CD14-positive monocyte (primary cell): ENCODE results near the gene SRRD. TPM values are rescaled to one million over a fixed set of nuclear protein-coding genes. Genes with fewer than 3 reads are reported as not detected.

Experiments used
- DNase-seq, 3 donors: peaks; one replicate each; pipeline ENCODE4 v3.0.0-alpha.2; 2011 to 2022
- H2AFZ ChIP-seq: 2 replicates; pipeline ENCODE4 v1.6.0; 2012; ENCODE audit warnings: mild to moderate bottlenecking, low read depth, low read length, inconsistent platforms; ENCODE audit not compliant: insufficient read depth, poor library complexity, severe bottlenecking
- H3K27ac ChIP-seq, 2 donors: 1 replicate in 1 of 2; 2 replicates in 1 of 2; pipeline ENCODE4 v1.5.1; 2012 to 2013; ENCODE audit warnings: low read length in 2 of 2, control low read depth in 1 of 2, inconsistent platforms in 1 of 2, low read depth in 1 of 2, mild to moderate bottlenecking in 1 of 2
- H3K27me3 ChIP-seq, 2 donors: one replicate each; pipeline versions ENCODE4 v1.6.0 to v1.6.1; 2011 to 2013; ENCODE audit warnings: low read length in 2 of 2; ENCODE audit not compliant: control insufficient read depth in 2 of 2, insufficient read depth in 2 of 2
- H3K36me3 ChIP-seq, 2 donors: replicated peaks in 1 of 2; 1 replicate in 1 of 2; 2 replicates in 1 of 2; pipeline versions ENCODE4 v1.5.1 to v1.6.1; 2012 to 2013; ENCODE audit warnings: low read length in 2 of 2, control low read depth in 1 of 2, inconsistent platforms in 1 of 2, mild to moderate bottlenecking in 1 of 2; ENCODE audit not compliant: insufficient read depth in 2 of 2, control insufficient read depth in 1 of 2
- H3K4me1 ChIP-seq, 2 donors: 1 replicate in 1 of 2; 2 replicates in 1 of 2; pipeline versions ENCODE4 v1.5.1 to v1.6.1; 2012 to 2013; ENCODE audit warnings: low read length in 2 of 2, control low read depth in 1 of 2, inconsistent platforms in 1 of 2, mild to moderate bottlenecking in 1 of 2, moderate library complexity in 1 of 2; ENCODE audit not compliant: insufficient read depth in 2 of 2, control insufficient read depth in 1 of 2
- H3K4me2 ChIP-seq: replicated peaks from 2 replicates; pipeline ENCODE3; 2012; ENCODE audit warnings: low read length, moderate library complexity, mild to moderate bottlenecking; ENCODE audit not compliant: poor library complexity, severe bottlenecking; ENCODE audit errors: extremely low read depth
- H3K4me3 ChIP-seq, 3 experiments: fragments of 200-600 bp in 1 of 3; sonication (generic) in 1 of 3; replicated peaks in 1 of 3; 1 replicate in 2 of 3; 2 replicates in 1 of 3; pipeline ENCODE4 v1.5.1; 2011 to 2013; ENCODE audit warnings: low read length in 3 of 3, mild to moderate bottlenecking in 3 of 3, control low read depth in 2 of 3, low read depth in 2 of 3, inconsistent platforms in 1 of 3, moderate library complexity in 1 of 3
- H3K79me2 ChIP-seq: 2 replicates; pipeline ENCODE4 v1.6.0; 2012; ENCODE audit warnings: mild to moderate bottlenecking, control low read depth, inconsistent platforms, low read length, moderate library complexity; ENCODE audit not compliant: insufficient read depth
- H3K9ac ChIP-seq: 2 replicates; pipeline ENCODE4 v1.6.0; 2017; ENCODE audit warnings: low read length, mild to moderate bottlenecking; ENCODE audit not compliant: insufficient read depth, poor library complexity, severe bottlenecking
- H3K9me3 ChIP-seq, 2 donors: replicated peaks in 1 of 2; 1 replicate in 1 of 2; 2 replicates in 1 of 2; pipeline versions ENCODE4 v1.5.1 to v1.6.1; 2012 to 2013; ENCODE audit warnings: low read length in 2 of 2, control low read depth in 1 of 2; ENCODE audit not compliant: control insufficient read depth in 1 of 2, insufficient read depth in 1 of 2
- H4K20me1 ChIP-seq: 2 replicates; pipeline ENCODE4 v1.6.0; 2012; ENCODE audit warnings: mild to moderate bottlenecking, low read length, control low read depth, moderate library complexity; ENCODE audit not compliant: insufficient read depth
- H3K27ac Mint-ChIP-seq, 7 donors: one replicate each; pipeline ENCODE4 v1.8.0; 2020; ENCODE audit warnings: mild to moderate bottlenecking in 7 of 7, mixed read lengths in 7 of 7, moderate library complexity in 6 of 7, inconsistent platforms in 2 of 7
- H3K27me3 Mint-ChIP-seq, 3 donors: one replicate each; pipeline ENCODE4 v1.8.0; 2021 to 2022; ENCODE audit warnings: low read depth in 3 of 3, mild to moderate bottlenecking in 3 of 3, mixed read lengths in 3 of 3, moderate library complexity in 3 of 3, inconsistent platforms in 1 of 3
- H3K36me3 Mint-ChIP-seq, 2 donors: one replicate each; pipeline ENCODE4 v1.8.0; 2020; ENCODE audit warnings: mixed read lengths in 2 of 2, inconsistent platforms in 1 of 2, mild to moderate bottlenecking in 1 of 2
- H3K4me1 Mint-ChIP-seq: one replicate; pipeline ENCODE4 v1.8.0; 2020; ENCODE audit warnings: mild to moderate bottlenecking, mixed read lengths
- H3K4me3 Mint-ChIP-seq, 2 donors: one replicate each; pipeline ENCODE4 v1.8.0; 2020; ENCODE audit warnings: mild to moderate bottlenecking in 2 of 2, mixed read lengths in 2 of 2, moderate library complexity in 1 of 2
- H3K9me3 Mint-ChIP-seq, 7 donors: one replicate each; pipeline ENCODE4 v1.8.0; 2020 to 2022; ENCODE audit warnings: mixed read lengths in 7 of 7, mild to moderate bottlenecking in 6 of 7, moderate library complexity in 6 of 7, inconsistent platforms in 2 of 7
- WGBS: methylation state at CpG from one replicate; pipeline ENCODE4 v1.1.5; 2013; ENCODE audit warnings: missing lambda C conversion rate; ENCODE audit not compliant: insufficient coverage; 5-methylcytosine and 5-hydroxymethylcytosine counted together
- intact Hi-C, 2 donors: fragments of 100-400 bp; cut with micrococcal nuclease; formaldehyde crosslinking; loops; one replicate each; pipeline versions ENCODE4 v1.15.0 to v1.15.1; 2023
- polyA plus RNA-seq, 3 donors: library from polyadenylated mRNA; depleted of rRNA in 1 of 3; unstranded in 2 of 3; stranded (reverse) in 1 of 3; fragments of 300-500 nt in 2 of 3; fragments of >200 nt in 1 of 3; fragmentation: Illumina TruSeq in 2 of 3; gene quantifications; 1 replicate in 2 of 3; 2 replicates in 1 of 3; pipeline ENCODE4 v1.2.3, GENCODE V29; 2012 to 2021
- TF ChIP-seq, protein P1 (sequence below): fragments of 200-600 bp; IDR thresholded peaks from one replicate; pipeline ENCODE4 v1.8.0; 2022; ENCODE audit warnings: antibody characterized with exemption, mild to moderate bottlenecking

The SRRD gene
- polyA plus RNA-seq, 3 donors = 3.7 to 15.0 (median 10.0) TPM

DNA sequence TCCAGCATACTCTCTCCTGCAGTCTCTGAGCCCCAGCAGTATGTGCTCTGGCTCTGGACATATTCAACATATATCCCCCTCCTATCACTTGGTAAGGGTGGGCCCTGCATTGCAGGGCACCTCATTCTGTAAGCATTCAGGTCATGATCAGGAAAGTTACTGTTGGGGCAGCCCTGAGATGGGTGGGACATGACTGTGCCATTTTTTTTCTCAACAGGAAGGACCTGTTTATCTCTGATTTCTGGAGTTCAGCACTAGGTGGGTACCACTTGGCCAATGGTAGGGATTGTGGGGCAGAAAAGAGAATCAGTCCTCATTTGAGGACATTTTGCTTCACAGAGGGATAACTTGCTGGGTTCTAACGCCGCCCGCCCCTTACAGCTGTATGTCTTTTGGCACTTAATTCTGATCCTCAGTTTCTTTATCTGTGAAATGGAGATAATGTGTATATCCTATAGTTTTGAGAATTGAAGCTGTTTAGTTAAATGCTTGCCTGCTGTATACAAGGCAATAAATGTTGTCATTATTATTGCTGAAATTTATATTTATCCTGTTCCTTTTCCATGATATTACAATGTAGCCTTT is 2.2 kb downstream of the SRRD start:
- H3K4me3 ChIP-seq = no peak overlapping the region
- peaks cover 32 to 43% of the 10 kb centered on the region in 2 donors for H3K36me3 ChIP-seq
- H3K79me2 ChIP-seq = peaks cover 39% of the 10 kb centered on the region
- no peaks in the 10 kb centered on the region for H4K20me1 ChIP-seq
- Mint-ChIP-seq H3K9me3 (no peaks in the 10 kb centered on the region), H3K4me1 (peaks cover 39% of the 10 kb centered on the region), H3K27me3 (no peaks in the 10 kb centered on the region), H3K4me3 (no peak overlapping the region), H3K36me3 (peaks cover 32 to 41% of the 10 kb centered on the region in 2 donors), H3K27ac (peak overlapping the region in 2 of 7 donors; percentile 17 to 59)
- no peaks in the 10 kb centered on the region for H3K9me3 ChIP-seq
- intact Hi-C loops = no loop called here
- H2AFZ ChIP-seq = no peak overlapping the region
- TF ChIP-seq, protein P1, sequence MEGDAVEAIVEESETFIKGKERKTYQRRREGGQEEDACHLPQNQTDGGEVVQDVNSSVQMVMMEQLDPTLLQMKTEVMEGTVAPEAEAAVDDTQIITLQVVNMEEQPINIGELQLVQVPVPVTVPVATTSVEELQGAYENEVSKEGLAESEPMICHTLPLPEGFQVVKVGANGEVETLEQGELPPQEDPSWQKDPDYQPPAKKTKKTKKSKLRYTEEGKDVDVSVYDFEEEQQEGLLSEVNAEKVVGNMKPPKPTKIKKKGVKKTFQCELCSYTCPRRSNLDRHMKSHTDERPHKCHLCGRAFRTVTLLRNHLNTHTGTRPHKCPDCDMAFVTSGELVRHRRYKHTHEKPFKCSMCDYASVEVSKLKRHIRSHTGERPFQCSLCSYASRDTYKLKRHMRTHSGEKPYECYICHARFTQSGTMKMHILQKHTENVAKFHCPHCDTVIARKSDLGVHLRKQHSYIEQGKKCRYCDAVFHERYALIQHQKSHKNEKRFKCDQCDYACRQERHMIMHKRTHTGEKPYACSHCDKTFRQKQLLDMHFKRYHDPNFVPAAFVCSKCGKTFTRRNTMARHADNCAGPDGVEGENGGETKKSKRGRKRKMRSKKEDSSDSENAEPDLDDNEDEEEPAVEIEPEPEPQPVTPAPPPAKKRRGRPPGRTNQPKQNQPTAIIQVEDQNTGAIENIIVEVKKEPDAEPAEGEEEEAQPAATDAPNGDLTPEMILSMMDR = no peak
- no peak overlapping the region for H3K27ac ChIP-seq
- WGBS = no CpG with 5 or more reads among the region's 3 CpGs
- no peak overlapping the region for H3K4me2 ChIP-seq
- no peak overlapping the region for H3K9ac ChIP-seq
- H3K4me1 ChIP-seq = peaks cover 32 to 37% of the 10 kb centered on the region in 2 donors
- H3K27me3 ChIP-seq = no peaks in the 10 kb centered on the region
- DNase-seq = no peak

DNA sequence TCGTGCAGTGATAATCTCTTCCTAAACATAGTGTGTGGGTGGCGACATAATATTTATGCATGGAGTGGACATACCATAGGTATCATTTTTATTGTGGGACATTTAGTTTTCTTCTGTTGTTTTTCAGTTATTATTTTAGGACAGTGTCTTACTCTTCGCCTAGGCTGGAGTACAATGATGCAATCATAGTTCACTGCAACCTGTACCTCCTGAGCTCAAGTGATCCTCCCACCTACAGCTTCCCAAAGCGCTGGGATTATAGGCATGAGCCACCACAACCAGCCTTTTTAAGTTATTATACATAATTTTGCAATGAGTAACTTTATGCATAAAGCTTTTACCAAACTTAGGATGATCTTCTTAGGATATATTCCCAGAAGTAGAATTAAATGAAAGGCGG is 2.7 kb downstream of the SRRD start:
- WGBS = no CpG with 5 or more reads among the region's 5 CpGs
- TF ChIP-seq, protein P1 = no peak
- H3K4me3 ChIP-seq = no peak overlapping the region
- H3K4me1 ChIP-seq = peaks cover 27 to 32% of the 10 kb centered on the region in 2 donors
- H3K36me3 ChIP-seq = peaks cover 37 to 48% of the 10 kb centered on the region in 2 donors
- Mint-ChIP-seq H3K27me3 (no peaks in the 10 kb centered on the region), H3K4me1 (peaks cover 34% of the 10 kb centered on the region), H3K27ac (no peak overlapping the region), H3K4me3 (no peak overlapping the region), H3K9me3 (no peaks in the 10 kb centered on the region), H3K36me3 (peaks cover 37 to 46% of the 10 kb centered on the region in 2 donors)
- H2AFZ ChIP-seq = no peak overlapping the region
- no peaks in the 10 kb centered on the region for H4K20me1 ChIP-seq
- intact Hi-C loops = no loop called here
- peaks cover 39% of the 10 kb centered on the region for H3K79me2 ChIP-seq
- H3K9me3 ChIP-seq = no peaks in the 10 kb centered on the region
- H3K4me2 ChIP-seq = no peak overlapping the region
- no peak for DNase-seq
- H3K27me3 ChIP-seq = no peaks in the 10 kb centered on the region
- H3K27ac ChIP-seq = no peak overlapping the region
- H3K9ac ChIP-seq = no peak overlapping the region
